Liver (tissue), 3 donors: Measurements from ENCODE around the gene SHBG.

Experiments
- ATF3 ChIP-seq: IDR thresholded peaks from 2 replicates; pipeline ENCODE4 v1.6.1; 2016; ENCODE audit warnings: antibody characterized with exemption
- CTCF ChIP-seq: fragments of 150-350 bp; IDR thresholded peaks from 2 replicates; pipeline ENCODE4 v1.5.1; 2017; ENCODE audit warnings: improper control_type of control experiment, low read depth, low read length; ENCODE audit not compliant: missing input control
- EGR1 ChIP-seq, 2 donors: IDR thresholded peaks; 2 replicates each; pipeline ENCODE4 v1.6.1; 2016 to 2018; ENCODE audit warnings: antibody characterized with exemption in 2 of 2, low read depth in 2 of 2
- FOXA1 ChIP-seq: IDR thresholded peaks from 2 replicates; pipeline ENCODE4 v1.6.1; 2016; ENCODE audit warnings: antibody characterized with exemption
- REST ChIP-seq: IDR thresholded peaks from 2 replicates; pipeline ENCODE4 v1.6.1; 2016; ENCODE audit warnings: antibody characterized with exemption, mild to moderate bottlenecking
- SP1 ChIP-seq: IDR thresholded peaks from 2 replicates; pipeline ENCODE4 v1.6.1; 2018; ENCODE audit warnings: antibody characterized with exemption, mild to moderate bottlenecking
- TAF1 ChIP-seq: conservative IDR thresholded peaks from 2 replicates; pipeline ENCODE4 v1.6.1; 2016; ENCODE audit warnings: antibody characterized with exemption, mild to moderate bottlenecking
- donor health status: healthy.
- donor health status: healthy.

- TF ChIP-seq CTCF (peak; percentile 46), EGR1 (IDR thresholded peaks at IDR 0.05; ENCODE audit: low read depth in 2 of 2) (no peak), REST (no peak), TAF1 (no peak), ATF3 (no peak), FOXA1 (no peak), SP1 (no peak)
Observed at GRCh38 chr17:7632492-7632894, 2.6 kb downstream of the SHBG start.
